ENCODE measurements around the gene CYBC1. TPM values are rescaled to one million over a fixed set of nuclear protein-coding genes. Genes with fewer than 3 reads are reported as not detected.

Gene CYBC1
- total and polyA plus RNA-seq, 8 donors: 35.9 to 196 (median 44.3) TPM

DNA sequence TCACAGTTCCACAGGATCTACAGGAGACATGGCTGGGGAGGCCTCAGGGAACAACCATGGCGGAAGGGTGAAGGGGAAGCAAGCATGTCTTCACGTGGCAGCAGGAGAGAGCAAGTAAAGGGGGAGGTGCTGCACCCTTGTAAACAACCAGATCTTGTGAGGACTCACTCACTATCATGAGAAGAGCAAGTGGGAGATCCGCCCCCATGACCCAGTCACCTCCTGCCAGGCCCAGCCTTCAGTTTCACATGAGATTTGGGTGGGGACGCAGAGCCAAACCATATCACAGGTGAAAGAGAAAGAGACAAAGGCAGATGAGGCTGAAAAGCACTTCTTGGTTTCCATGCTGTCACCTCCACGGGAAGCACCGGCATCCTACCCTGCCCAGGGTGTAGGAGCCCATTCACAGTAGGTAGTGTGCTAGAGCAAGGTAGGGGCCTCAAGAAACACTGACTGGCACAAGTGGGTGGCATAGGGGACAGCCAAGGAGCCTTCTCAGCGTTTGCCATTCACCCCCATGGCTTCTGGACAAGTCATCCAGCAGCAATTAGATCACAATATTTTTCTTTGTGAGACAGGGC lies 14.6 kb upstream of the CYBC1 start:
- TF ChIP-seq, protein P1, sequence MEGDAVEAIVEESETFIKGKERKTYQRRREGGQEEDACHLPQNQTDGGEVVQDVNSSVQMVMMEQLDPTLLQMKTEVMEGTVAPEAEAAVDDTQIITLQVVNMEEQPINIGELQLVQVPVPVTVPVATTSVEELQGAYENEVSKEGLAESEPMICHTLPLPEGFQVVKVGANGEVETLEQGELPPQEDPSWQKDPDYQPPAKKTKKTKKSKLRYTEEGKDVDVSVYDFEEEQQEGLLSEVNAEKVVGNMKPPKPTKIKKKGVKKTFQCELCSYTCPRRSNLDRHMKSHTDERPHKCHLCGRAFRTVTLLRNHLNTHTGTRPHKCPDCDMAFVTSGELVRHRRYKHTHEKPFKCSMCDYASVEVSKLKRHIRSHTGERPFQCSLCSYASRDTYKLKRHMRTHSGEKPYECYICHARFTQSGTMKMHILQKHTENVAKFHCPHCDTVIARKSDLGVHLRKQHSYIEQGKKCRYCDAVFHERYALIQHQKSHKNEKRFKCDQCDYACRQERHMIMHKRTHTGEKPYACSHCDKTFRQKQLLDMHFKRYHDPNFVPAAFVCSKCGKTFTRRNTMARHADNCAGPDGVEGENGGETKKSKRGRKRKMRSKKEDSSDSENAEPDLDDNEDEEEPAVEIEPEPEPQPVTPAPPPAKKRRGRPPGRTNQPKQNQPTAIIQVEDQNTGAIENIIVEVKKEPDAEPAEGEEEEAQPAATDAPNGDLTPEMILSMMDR (IDR thresholded peaks at IDR 0.05): no peak
- TF ChIP-seq POLR2AphosphoS5 (IDR thresholded peaks at IDR 0.05): no peak
- TF ChIP-seq POLR2A (IDR thresholded peaks at IDR 0.05): no peak
- no peak for TF ChIP-seq EP300 (IDR thresholded peaks at IDR 0.05)
- peaks cover 6 to 29% (median 23%) of the 10 kb centered on the region in 4 donors for H3K4me1 ChIP-seq
- intact Hi-C loops (cut with DNase I; ENCODE audit: low total_unique reads): no loop called here
- H3K36me3 ChIP-seq: peaks cover 58 to 100% (median 99%) of the 10 kb centered on the region in 4 donors
- 80 to 90% (median 88%) methylated on average over 7 of the region's 7 CpGs for whole genome bisulfite sequencing, 5 donors
- H3K4me3 ChIP-seq: no peak overlapping the region
- H3K27me3 ChIP-seq: no peaks in the 10 kb centered on the region
- H3K27ac ChIP-seq: no peak overlapping the region
- no peaks in the 10 kb centered on the region for H3K9me3 ChIP-seq
- no peak for DNase-seq

DNA sequence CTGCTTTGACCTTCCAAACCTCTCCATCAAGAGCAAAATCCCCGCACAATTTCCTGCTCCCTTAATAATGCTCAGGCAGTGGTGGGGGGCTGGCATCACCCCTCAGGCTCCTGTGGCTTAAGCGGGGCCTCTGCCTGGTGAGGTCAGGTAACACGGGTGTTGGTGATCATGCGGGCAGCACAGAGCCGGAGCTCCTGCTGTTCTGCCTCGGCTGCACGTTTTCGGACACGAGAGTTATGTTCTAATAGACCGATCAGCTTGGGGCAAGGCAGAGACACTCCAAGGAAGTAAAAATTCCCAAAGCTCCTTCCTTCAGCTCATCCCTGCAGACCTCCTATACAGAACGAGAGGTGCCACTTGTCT lies 14.0 kb upstream of the CYBC1 start:
- intact Hi-C loops (cut with DNase I; ENCODE audit: low total_unique reads): no loop called here
- Histone ChIP-seq H3K9me3 (no peaks in the 10 kb centered on the region), H3K27ac (no peak overlapping the region), H3K4me1 (peaks cover 9 to 34% (median 29%) of the 10 kb centered on the region in 4 donors), H3K27me3 (no peaks in the 10 kb centered on the region), H3K4me3 (no peak overlapping the region), H3K36me3 (peaks cover 57 to 97% (median 95%) of the 10 kb centered on the region in 4 donors)
- TF ChIP-seq, protein P1 (IDR thresholded peaks at IDR 0.05): no peak
- TF ChIP-seq EP300 (IDR thresholded peaks at IDR 0.05) (no peak), POLR2A (IDR thresholded peaks at IDR 0.05) (no peak), POLR2AphosphoS5 (IDR thresholded peaks at IDR 0.05) (no peak)
- 83 to 93% (median 89%) methylated on average over 11 of the region's 11 CpGs for WGBS, 5 donors
- DNase-seq: no peak

DNA sequence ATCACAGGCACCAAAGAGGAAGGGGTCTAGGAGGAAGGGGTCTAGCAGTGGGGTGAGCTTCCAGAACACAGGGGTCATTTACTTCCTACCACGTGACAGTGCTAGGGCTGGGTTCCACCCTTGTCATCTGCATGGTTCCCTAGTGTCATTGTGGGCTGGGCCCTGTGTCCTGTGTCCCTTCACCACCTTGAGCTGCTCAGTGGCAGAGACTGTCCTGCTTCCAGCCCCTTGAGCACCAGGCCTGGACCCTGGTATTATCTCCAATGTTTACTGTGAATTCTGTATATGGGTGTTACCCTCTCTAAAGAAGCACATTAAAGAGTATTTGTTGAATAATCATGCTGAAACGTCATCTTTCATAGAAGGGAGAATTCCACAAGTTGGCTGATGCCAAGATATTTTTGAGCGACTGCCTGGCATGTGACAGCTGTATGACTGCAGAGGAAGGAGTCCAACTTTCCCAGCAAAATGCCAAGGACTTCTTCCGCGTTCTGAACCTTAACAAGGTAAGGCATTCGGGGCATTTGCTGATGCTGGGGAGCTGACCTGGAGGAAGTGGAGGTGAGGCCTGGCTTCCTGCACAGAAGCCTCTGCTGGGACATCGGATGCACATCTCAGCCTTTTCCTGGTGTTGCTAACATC lies 13.5 kb upstream of the CYBC1 start:
- peaks cover 13 to 39% (median 34%) of the 10 kb centered on the region in 4 donors for H3K4me1 ChIP-seq
- no peak overlapping the region for H3K4me3 ChIP-seq
- H3K27me3 ChIP-seq: no peaks in the 10 kb centered on the region
- no peaks in the 10 kb centered on the region for H3K9me3 ChIP-seq
- intact Hi-C loops (cut with DNase I; ENCODE audit: low total_unique reads): no loop called here
- H3K27ac ChIP-seq: peak overlapping the region in 2 of 5 donors; percentile 3 to 4
- 63 to 79% (median 76%) methylated on average over 6 to 7 of the region's 7 CpGs for WGBS, 5 donors
- no peak for DNase-seq
- TF ChIP-seq, protein P1 (IDR thresholded peaks at IDR 0.05): no peak
- H3K36me3 ChIP-seq: peaks cover 52 to 92% (median 90%) of the 10 kb centered on the region in 4 donors

DNA sequence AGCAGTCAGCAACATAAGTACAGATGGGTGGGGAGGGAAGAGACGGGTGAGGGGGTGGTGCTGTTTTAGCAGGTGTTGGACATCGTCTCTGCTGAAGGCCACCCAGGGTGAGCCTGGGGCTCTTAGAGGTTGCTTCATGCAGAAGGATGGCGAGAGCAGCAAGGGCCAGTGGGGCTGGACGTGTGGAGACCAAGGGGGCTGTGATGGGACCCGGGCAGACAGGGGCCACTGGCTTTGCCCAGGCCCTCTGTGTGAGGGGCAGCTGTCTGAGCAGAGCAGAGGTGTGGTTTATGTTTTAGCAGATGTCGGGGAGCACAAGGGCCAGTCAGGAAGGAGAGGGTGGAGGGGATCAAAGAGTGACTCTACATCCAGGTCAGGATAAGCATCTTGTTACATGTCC lies 12.8 kb upstream of the CYBC1 start:
- peaks cover 13 to 39% (median 36%) of the 10 kb centered on the region in 4 donors for H3K4me1 ChIP-seq
- TF ChIP-seq, protein P1 (IDR thresholded peaks at IDR 0.05): no peak
- TF ChIP-seq POLR2A (IDR thresholded peaks at IDR 0.05): no peak
- TF ChIP-seq EP300 (IDR thresholded peaks at IDR 0.05): no peak
- no peak for TF ChIP-seq POLR2AphosphoS5 (IDR thresholded peaks at IDR 0.05)
- peak overlapping the region in 1 of 5 donors; percentile 3 for H3K27ac ChIP-seq
- intact Hi-C loops (cut with DNase I; ENCODE audit: low total_unique reads): no loop called here
- H3K9me3 ChIP-seq: no peaks in the 10 kb centered on the region
- no peak overlapping the region for H3K4me3 ChIP-seq
- no peak for DNase-seq
- H3K27me3 ChIP-seq: no peaks in the 10 kb centered on the region
- H3K36me3 ChIP-seq: peaks cover 46 to 85% (median 84%) of the 10 kb centered on the region in 4 donors
- 82 to 94% (median 89%) methylated on average over 6 of the region's 6 CpGs for WGBS, 5 donors
